K562 (cell line): ENCODE data around the gene FRAT1. TPM values are rescaled to one million over a fixed set of nuclear protein-coding genes. Genes with fewer than 3 reads are reported as not detected.

ENCODE experiments used
- E2F5 ChIP-seq: sonication (generic); formaldehyde crosslinking; IDR thresholded peaks from 2 replicates; pipeline ENCODE4 v1.8.0; 2022; ENCODE audit warnings: mild to moderate bottlenecking, missing genetic modification reagents
- FIP1L1 ChIP-seq: fragments of 200-400 bp; formaldehyde crosslinking; IDR thresholded peaks from 2 replicates; pipeline ENCODE4 v1.6.1; 2018; ENCODE audit warnings: mild to moderate bottlenecking, low read depth, low read length; ENCODE audit not compliant: poor library complexity, severe bottlenecking
- FOXP1 ChIP-seq: sonication (generic); formaldehyde crosslinking; IDR thresholded peaks from 2 replicates; pipeline ENCODE4 v1.8.0; 2022; ENCODE audit warnings: mild to moderate bottlenecking, missing genetic modification reagents
- GATAD2A ChIP-seq: fragments of 450-650 bp; IDR thresholded peaks from 2 replicates; pipeline ENCODE4 v1.6.1; 2017
- MTA3 ChIP-seq: fragments of 450-650 bp; formaldehyde crosslinking; IDR thresholded peaks from 2 replicates; pipeline ENCODE4 v1.6.1; 2017; ENCODE audit warnings: mild to moderate bottlenecking, borderline replicate concordance
- RBFOX2 ChIP-seq: fragments of 200-400 bp; formaldehyde crosslinking; IDR thresholded peaks from 2 replicates; pipeline ENCODE4 v1.6.1; 2017; ENCODE audit warnings: low read depth, mild to moderate bottlenecking, low read length, moderate library complexity
- RNF2 ChIP-seq: sonication (generic); IDR thresholded peaks from 2 replicates; pipeline ENCODE4 v1.6.1; 2016
- SMARCC2 ChIP-seq: fragments of 450-650 bp; IDR thresholded peaks from 2 replicates; pipeline ENCODE4 v1.6.1; 2017; ENCODE audit warnings: antibody characterized with exemption, moderate library complexity, mild to moderate bottlenecking, low read depth
- THAP12 ChIP-seq: fragments of 250-450 bp; sonication (Bioruptor Pico); IDR thresholded peaks from 2 replicates; pipeline ENCODE4 v1.9.0; 2021; ENCODE audit warnings: mild to moderate bottlenecking, inconsistent platforms
- ZNF263 ChIP-seq: sonication (generic); formaldehyde crosslinking; IDR thresholded peaks from 2 replicates; pipeline ENCODE4 v1.8.0; 2022; ENCODE audit warnings: mild to moderate bottlenecking, missing genetic modification reagents, borderline replicate concordance
- polyA plus RNA-seq, 8 experiments: library from polyadenylated mRNA; depleted of rRNA in 4 of 8; stranded (reverse) in 5 of 8; unstranded in 3 of 8; fragments of >200 nt; fragmentation: Nextera tagmentation in 2 of 8; fragmentation: Illumina TruSeq in 1 of 8; extraction: Ambion mirVana in 2 of 8; extraction: Trizol in 1 of 8; gene quantifications; 2 replicates each; pipeline versions ENCODE4 v1.2.1 to v1.2.3, GENCODE V29; 2011 to 2014; ENCODE audit warnings: inconsistent platforms in 1 of 8, missing spikeins in 1 of 8
- total RNA-seq, 7 experiments: library from RNA; depleted of rRNA in 6 of 7; stranded (reverse); fragments of >200 nt in 6 of 7; fragmentation: Illumina TruSeq in 2 of 7; extraction: Trizol in 2 of 7; gene quantifications; 2 replicates each; pipeline versions ENCODE4 v1.2.1 to v1.2.3, GENCODE V29; 2011 to 2021; ENCODE audit warnings: low replicate concordance in 1 of 7
- TF ChIP-seq, protein P1 (sequence below): sonication (generic); formaldehyde crosslinking; IDR thresholded peaks from 2 replicates; pipeline ENCODE4 v1.8.0; 2023; ENCODE audit warnings: missing genetic modification reagents, mild to moderate bottlenecking, borderline replicate concordance
- TF ChIP-seq, protein P2 (sequence below): fragments of 250-450 bp; sonication (Bioruptor Pico); IDR thresholded peaks from 2 replicates; pipeline ENCODE4 v1.5.0; 2021
- TF ChIP-seq, protein P3 (sequence below), 2 experiments: IDR thresholded peaks; 2 replicates each; pipeline ENCODE4 v1.6.1; 2011; ENCODE audit warnings: borderline replicate concordance in 1 of 2, control low read depth in 1 of 2, low read depth in 1 of 2, low read length in 1 of 2, mild to moderate bottlenecking in 1 of 2, mixed read lengths in 1 of 2, moderate library complexity in 1 of 2; ENCODE audit not compliant: insufficient read depth in 1 of 2, insufficient read length in 1 of 2, poor library complexity in 1 of 2, severe bottlenecking in 1 of 2; ENCODE audit errors: extremely low read depth in 1 of 2
- TF ChIP-seq, protein P4 (sequence below): fragments of 250-450 bp; sonication (Bioruptor Pico); IDR thresholded peaks from 2 replicates; pipeline ENCODE4 v1.8.0; 2021; ENCODE audit warnings: mild to moderate bottlenecking, moderate library complexity

FRAT1 gene
- total and polyA plus RNA-seq, 9 of the 15 experiments (the other 6 are each of a cell fraction or from before 2014, with no cell fraction given): 0.11 to 4.6 (median 1.4) TPM

DNA sequence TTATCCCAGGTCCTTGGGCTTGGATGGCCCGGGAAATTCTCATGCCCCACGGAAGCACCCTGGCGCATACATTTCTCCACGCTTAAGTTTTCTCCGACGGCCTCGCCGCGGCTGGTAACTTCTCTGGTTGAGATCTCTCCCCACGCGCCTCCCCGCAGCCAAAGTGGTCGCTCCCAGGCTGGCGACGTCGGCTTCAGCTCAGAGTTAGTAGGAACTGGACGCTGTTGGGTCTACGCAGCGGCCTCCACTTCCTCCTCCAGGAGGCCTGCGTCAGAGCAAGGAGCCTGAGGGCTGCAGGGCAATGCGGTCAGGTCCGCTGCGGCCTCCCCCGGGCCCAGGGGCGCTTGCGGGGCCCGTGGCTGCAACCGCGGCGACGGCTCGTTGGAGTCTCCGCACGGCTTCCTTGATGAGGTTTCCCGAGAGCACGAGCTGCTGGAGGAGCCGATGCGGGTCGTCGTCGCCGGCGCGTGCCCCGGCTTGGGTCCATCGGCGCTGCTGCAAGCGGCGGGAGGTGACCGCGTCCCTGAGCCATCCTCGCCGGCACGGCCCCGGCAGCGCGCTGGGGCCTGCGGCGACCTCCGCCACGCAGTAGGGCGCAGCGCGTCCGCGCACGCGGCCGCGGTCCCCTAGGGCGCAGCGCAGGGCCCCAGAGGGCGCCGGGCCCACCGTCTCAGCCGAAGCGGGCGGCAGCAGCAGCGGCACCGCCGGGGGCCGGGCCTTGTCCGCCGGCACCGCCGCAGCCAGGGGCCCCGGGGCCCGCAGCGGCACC lies 14.7 kb downstream of the FRAT1 start (continued):
- TF ChIP-seq, protein P1, sequence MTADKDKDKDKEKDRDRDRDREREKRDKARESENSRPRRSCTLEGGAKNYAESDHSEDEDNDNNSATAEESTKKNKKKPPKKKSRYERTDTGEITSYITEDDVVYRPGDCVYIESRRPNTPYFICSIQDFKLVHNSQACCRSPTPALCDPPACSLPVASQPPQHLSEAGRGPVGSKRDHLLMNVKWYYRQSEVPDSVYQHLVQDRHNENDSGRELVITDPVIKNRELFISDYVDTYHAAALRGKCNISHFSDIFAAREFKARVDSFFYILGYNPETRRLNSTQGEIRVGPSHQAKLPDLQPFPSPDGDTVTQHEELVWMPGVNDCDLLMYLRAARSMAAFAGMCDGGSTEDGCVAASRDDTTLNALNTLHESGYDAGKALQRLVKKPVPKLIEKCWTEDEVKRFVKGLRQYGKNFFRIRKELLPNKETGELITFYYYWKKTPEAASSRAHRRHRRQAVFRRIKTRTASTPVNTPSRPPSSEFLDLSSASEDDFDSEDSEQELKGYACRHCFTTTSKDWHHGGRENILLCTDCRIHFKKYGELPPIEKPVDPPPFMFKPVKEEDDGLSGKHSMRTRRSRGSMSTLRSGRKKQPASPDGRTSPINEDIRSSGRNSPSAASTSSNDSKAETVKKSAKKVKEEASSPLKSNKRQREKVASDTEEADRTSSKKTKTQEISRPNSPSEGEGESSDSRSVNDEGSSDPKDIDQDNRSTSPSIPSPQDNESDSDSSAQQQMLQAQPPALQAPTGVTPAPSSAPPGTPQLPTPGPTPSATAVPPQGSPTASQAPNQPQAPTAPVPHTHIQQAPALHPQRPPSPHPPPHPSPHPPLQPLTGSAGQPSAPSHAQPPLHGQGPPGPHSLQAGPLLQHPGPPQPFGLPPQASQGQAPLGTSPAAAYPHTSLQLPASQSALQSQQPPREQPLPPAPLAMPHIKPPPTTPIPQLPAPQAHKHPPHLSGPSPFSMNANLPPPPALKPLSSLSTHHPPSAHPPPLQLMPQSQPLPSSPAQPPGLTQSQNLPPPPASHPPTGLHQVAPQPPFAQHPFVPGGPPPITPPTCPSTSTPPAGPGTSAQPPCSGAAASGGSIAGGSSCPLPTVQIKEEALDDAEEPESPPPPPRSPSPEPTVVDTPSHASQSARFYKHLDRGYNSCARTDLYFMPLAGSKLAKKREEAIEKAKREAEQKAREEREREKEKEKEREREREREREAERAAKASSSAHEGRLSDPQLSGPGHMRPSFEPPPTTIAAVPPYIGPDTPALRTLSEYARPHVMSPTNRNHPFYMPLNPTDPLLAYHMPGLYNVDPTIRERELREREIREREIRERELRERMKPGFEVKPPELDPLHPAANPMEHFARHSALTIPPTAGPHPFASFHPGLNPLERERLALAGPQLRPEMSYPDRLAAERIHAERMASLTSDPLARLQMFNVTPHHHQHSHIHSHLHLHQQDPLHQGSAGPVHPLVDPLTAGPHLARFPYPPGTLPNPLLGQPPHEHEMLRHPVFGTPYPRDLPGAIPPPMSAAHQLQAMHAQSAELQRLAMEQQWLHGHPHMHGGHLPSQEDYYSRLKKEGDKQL (CRISPR knock-in tag): no peak
- TF ChIP-seq, protein P2, sequence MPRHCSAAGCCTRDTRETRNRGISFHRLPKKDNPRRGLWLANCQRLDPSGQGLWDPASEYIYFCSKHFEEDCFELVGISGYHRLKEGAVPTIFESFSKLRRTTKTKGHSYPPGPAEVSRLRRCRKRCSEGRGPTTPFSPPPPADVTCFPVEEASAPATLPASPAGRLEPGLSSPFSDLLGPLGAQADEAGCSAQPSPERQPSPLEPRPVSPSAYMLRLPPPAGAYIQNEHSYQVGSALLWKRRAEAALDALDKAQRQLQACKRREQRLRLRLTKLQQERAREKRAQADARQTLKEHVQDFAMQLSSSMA (CRISPR knock-in tag): no peak
- TF ChIP-seq E2F5 (no peak), RBFOX2 (peak; percentile 59), SMARCC2 (no peak), RNF2 (no peak), FOXP1 (no peak), THAP12 (CRISPR knock-in tag) (no peak), MTA3 (no peak), GATAD2A (no peak), FIP1L1 (peak; percentile 35), ZNF263 (0 out of 2 replicates have a peak, but pooled peaks have one; percentile 11)
- TF ChIP-seq, protein P3, sequence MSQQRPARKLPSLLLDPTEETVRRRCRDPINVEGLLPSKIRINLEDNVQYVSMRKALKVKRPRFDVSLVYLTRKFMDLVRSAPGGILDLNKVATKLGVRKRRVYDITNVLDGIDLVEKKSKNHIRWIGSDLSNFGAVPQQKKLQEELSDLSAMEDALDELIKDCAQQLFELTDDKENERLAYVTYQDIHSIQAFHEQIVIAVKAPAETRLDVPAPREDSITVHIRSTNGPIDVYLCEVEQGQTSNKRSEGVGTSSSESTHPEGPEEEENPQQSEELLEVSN (IDR thresholded peaks at IDR 0.05; ENCODE audit: borderline replicate concordance in 1 of 2, extremely low read depth in 1 of 2, insufficient read depth in 1 of 2, insufficient read length in 1 of 2, low read depth in 1 of 2, low read length in 1 of 2, poor library complexity in 1 of 2, severe bottlenecking in 1 of 2): peak; percentile 23 to 71
- TF ChIP-seq, protein P4, sequence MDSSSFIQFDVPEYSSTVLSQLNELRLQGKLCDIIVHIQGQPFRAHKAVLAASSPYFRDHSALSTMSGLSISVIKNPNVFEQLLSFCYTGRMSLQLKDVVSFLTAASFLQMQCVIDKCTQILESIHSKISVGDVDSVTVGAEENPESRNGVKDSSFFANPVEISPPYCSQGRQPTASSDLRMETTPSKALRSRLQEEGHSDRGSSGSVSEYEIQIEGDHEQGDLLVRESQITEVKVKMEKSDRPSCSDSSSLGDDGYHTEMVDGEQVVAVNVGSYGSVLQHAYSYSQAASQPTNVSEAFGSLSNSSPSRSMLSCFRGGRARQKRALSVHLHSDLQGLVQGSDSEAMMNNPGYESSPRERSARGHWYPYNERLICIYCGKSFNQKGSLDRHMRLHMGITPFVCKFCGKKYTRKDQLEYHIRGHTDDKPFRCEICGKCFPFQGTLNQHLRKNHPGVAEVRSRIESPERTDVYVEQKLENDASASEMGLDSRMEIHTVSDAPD (CRISPR knock-in tag): no peak
